ENCODE data around the gene CLRN3.
A peak's percentile ranks its signal among the peaks of the same experiment; 100 is the strongest.

The CLRN3 gene

GRCh38 chr10:127919418-127920271 lies 26.9 kb upstream of the CLRN3 start:
- DNase-seq (ENCODE audit: low read depth in 2 of 2), result no peak

- DNase-seq (ENCODE audit: low read depth in 2 of 2), result no peak
These were observed 25.8 kb upstream of the CLRN3 start for GRCh38 chr10:127918572-127918971.

GRCh38 chr10:127916826-127917225 lies 24.1 kb upstream of the CLRN3 start:
- DNase-seq (ENCODE audit: low read depth in 2 of 2), result no peak

GRCh38 chr10:127915324-127915723 lies 22.6 kb upstream of the CLRN3 start:
- no peak for DNase-seq (ENCODE audit: low read depth in 2 of 2)

GRCh38 chr10:127913368-127913759 lies 20.6 kb upstream of the CLRN3 start:
- no peak for DNase-seq (ENCODE audit: low read depth in 2 of 2)

- no peak for DNase-seq (ENCODE audit: low read depth in 2 of 2)
These were observed 20.0 kb upstream of the CLRN3 start for GRCh38 chr10:127912607-127913367.

- DNase-seq (ENCODE audit: low read depth in 2 of 2), result no peak
These were observed 19.1 kb upstream of the CLRN3 start for GRCh38 chr10:127911867-127912257.

GRCh38 chr10:127911218-127911866 lies 18.6 kb upstream of the CLRN3 start:
- no peak for DNase-seq (ENCODE audit: low read depth in 2 of 2)

- DNase-seq (ENCODE audit: low read depth in 2 of 2), result no peak
These were observed 17.7 kb upstream of the CLRN3 start for GRCh38 chr10:127910464-127910770.

- DNase-seq (ENCODE audit: low read depth in 2 of 2), result no peak
These were observed 17.1 kb upstream of the CLRN3 start for GRCh38 chr10:127909716-127910463.

GRCh38 chr10:127908959-127909267 lies 16.2 kb upstream of the CLRN3 start:
- DNase-seq (ENCODE audit: low read depth in 2 of 2), result no peak

GRCh38 chr10:127908106-127908958 lies 15.6 kb upstream of the CLRN3 start:
- DNase-seq (ENCODE audit: low read depth in 2 of 2), result no peak

- DNase-seq (ENCODE audit: low read depth in 2 of 2), result no peak
These were observed 14.8 kb upstream of the CLRN3 start for GRCh38 chr10:127907411-127908105.

GRCh38 chr10:127906548-127907377 lies 14.0 kb upstream of the CLRN3 start, which contains the start of gene PTPRE:
TSS of gene PTPRE (plus strand) at chr10:127907103. CDS start at chr10:128040882, 133,779 bp downstream.
- DNase-seq (ENCODE audit: low read depth in 2 of 2), result peak; percentile 67 to 72

GRCh38 chr10:127905848-127906261 lies 13.1 kb upstream of the CLRN3 start:
- no peak for DNase-seq (ENCODE audit: low read depth in 2 of 2)

GRCh38 chr10:127905001-127905847 lies 12.5 kb upstream of the CLRN3 start:
- DNase-seq (ENCODE audit: low read depth in 2 of 2), result no peak

GRCh38 chr10:127904311-127905000 lies 11.7 kb upstream of the CLRN3 start:
- no peak for DNase-seq (ENCODE audit: low read depth in 2 of 2)

GRCh38 chr10:127903789-127904188 lies 11.0 kb upstream of the CLRN3 start:
- DNase-seq (ENCODE audit: low read depth in 2 of 2), result no peak

Measured in stimulated activated CD4-positive, alpha-beta T cell treated with anti-CD3 and anti-CD28 coated beads, Interleukin-4, amount 100 ng/mL, for 48 hours (primary cell).